Measurements from ENCODE around the gene SEL1L2.

SEL1L2 gene

GRCh38 chr20:13863244-13863643, 127.2 kb downstream of the SEL1L2 start:
- Histone ChIP-seq H2AFZ (ENCODE audit: low read length) (no peak overlapping the region), H3K36me3 (replicated peaks; ENCODE audit: insufficient read depth, low read length) (no peaks in the 10 kb centered on the region), H3K4me3 (ENCODE audit: low read length) (no peak overlapping the region), H3K79me2 (ENCODE audit: low read length) (no peaks in the 10 kb centered on the region), H3K27ac (ENCODE audit: low read length) (no peak overlapping the region), H3K9me3 (replicated peaks; ENCODE audit: insufficient read depth, low read length) (no peaks in the 10 kb centered on the region), H3K27me3 (replicated peaks; ENCODE audit: insufficient read depth, low read length) (no peaks in the 10 kb centered on the region), H3K4me1 (ENCODE audit: low read length) (no peaks in the 10 kb centered on the region), H3K9me2 (replicated peaks; ENCODE audit: insufficient read depth, low read length) (no peaks in the 10 kb centered on the region), H4K20me1 (ENCODE audit: insufficient read depth, low read length) (no peaks in the 10 kb centered on the region), H3K9ac (ENCODE audit: low read length) (no peak overlapping the region), H3F3A (ENCODE audit: insufficient read depth, low read length) (no peaks in the 10 kb centered on the region), H3K4me2 (ENCODE audit: low read depth, low read length) (no peak overlapping the region)
- DNase-seq: no peak
- TF ChIP-seq EZH2phosphoT487 (IDR thresholded peaks at IDR 0.05; ENCODE audit: low read length) (no peak), EZH2 (optimal IDR thresholded peaks at IDR 0.05; ENCODE audit: low read depth, low read length) (no peak), CTCF (IDR thresholded peaks at IDR 0.05; ENCODE audit: low read length) (no peak)

GRCh38 chr20:13862245-13862644, 128.2 kb downstream of the SEL1L2 start:
- Histone ChIP-seq H3K9me3 (replicated peaks; ENCODE audit: insufficient read depth, low read length) (no peaks in the 10 kb centered on the region), H3K4me2 (ENCODE audit: low read depth, low read length) (no peak overlapping the region), H3F3A (ENCODE audit: insufficient read depth, low read length) (no peaks in the 10 kb centered on the region), H3K27ac (ENCODE audit: low read length) (no peak overlapping the region), H3K9ac (ENCODE audit: low read length) (no peak overlapping the region), H3K9me2 (replicated peaks; ENCODE audit: insufficient read depth, low read length) (no peaks in the 10 kb centered on the region), H4K20me1 (ENCODE audit: insufficient read depth, low read length) (no peaks in the 10 kb centered on the region), H3K4me3 (ENCODE audit: low read length) (no peak overlapping the region), H2AFZ (ENCODE audit: low read length) (no peak overlapping the region), H3K79me2 (ENCODE audit: low read length) (no peaks in the 10 kb centered on the region), H3K4me1 (ENCODE audit: low read length) (no peaks in the 10 kb centered on the region), H3K36me3 (replicated peaks; ENCODE audit: insufficient read depth, low read length) (no peaks in the 10 kb centered on the region), H3K27me3 (replicated peaks; ENCODE audit: insufficient read depth, low read length) (no peaks in the 10 kb centered on the region)
- no peak for DNase-seq
- TF ChIP-seq CTCF (IDR thresholded peaks at IDR 0.05; ENCODE audit: low read length) (no peak), EZH2phosphoT487 (IDR thresholded peaks at IDR 0.05; ENCODE audit: low read length) (no peak), EZH2 (optimal IDR thresholded peaks at IDR 0.05; ENCODE audit: low read depth, low read length) (no peak)

GRCh38 chr20:13858871-13859270, 131.5 kb downstream of the SEL1L2 start:
- Histone ChIP-seq H3K4me1 (ENCODE audit: low read length) (no peaks in the 10 kb centered on the region), H3K36me3 (replicated peaks; ENCODE audit: insufficient read depth, low read length) (no peaks in the 10 kb centered on the region), H3K79me2 (ENCODE audit: low read length) (no peaks in the 10 kb centered on the region), H3K9me3 (replicated peaks; ENCODE audit: insufficient read depth, low read length) (no peaks in the 10 kb centered on the region), H4K20me1 (ENCODE audit: insufficient read depth, low read length) (no peaks in the 10 kb centered on the region), H3K9ac (ENCODE audit: low read length) (no peak overlapping the region), H3K4me2 (ENCODE audit: low read depth, low read length) (no peak overlapping the region), H3K27ac (ENCODE audit: low read length) (no peak overlapping the region), H3K9me2 (replicated peaks; ENCODE audit: insufficient read depth, low read length) (no peaks in the 10 kb centered on the region), H2AFZ (ENCODE audit: low read length) (no peak overlapping the region), H3K27me3 (replicated peaks; ENCODE audit: insufficient read depth, low read length) (no peaks in the 10 kb centered on the region), H3F3A (ENCODE audit: insufficient read depth, low read length) (no peaks in the 10 kb centered on the region), H3K4me3 (ENCODE audit: low read length) (no peak overlapping the region)
- TF ChIP-seq EZH2phosphoT487 (IDR thresholded peaks at IDR 0.05; ENCODE audit: low read length) (no peak), EZH2 (optimal IDR thresholded peaks at IDR 0.05; ENCODE audit: low read depth, low read length) (no peak), CTCF (IDR thresholded peaks at IDR 0.05; ENCODE audit: low read length) (no peak)
- DNase-seq: no peak
